Glomerular visceral epithelial cell (primary cell): Measurements from ENCODE around the gene NTPCR.
"Not testable (repeated sequence)": the region's sequence is repeated elsewhere in the genome, so short reads cannot be mapped to it uniquely, and the experiment has no call there.

ENCODE experiments used
- DNase-seq: peaks from one replicate; pipeline ENCODE4 v3.0.0-alpha.2; 2016; ENCODE audit errors: extremely low spot score

The NTPCR gene, protein sequence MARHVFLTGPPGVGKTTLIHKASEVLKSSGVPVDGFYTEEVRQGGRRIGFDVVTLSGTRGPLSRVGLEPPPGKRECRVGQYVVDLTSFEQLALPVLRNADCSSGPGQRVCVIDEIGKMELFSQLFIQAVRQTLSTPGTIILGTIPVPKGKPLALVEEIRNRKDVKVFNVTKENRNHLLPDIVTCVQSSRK

DNA sequence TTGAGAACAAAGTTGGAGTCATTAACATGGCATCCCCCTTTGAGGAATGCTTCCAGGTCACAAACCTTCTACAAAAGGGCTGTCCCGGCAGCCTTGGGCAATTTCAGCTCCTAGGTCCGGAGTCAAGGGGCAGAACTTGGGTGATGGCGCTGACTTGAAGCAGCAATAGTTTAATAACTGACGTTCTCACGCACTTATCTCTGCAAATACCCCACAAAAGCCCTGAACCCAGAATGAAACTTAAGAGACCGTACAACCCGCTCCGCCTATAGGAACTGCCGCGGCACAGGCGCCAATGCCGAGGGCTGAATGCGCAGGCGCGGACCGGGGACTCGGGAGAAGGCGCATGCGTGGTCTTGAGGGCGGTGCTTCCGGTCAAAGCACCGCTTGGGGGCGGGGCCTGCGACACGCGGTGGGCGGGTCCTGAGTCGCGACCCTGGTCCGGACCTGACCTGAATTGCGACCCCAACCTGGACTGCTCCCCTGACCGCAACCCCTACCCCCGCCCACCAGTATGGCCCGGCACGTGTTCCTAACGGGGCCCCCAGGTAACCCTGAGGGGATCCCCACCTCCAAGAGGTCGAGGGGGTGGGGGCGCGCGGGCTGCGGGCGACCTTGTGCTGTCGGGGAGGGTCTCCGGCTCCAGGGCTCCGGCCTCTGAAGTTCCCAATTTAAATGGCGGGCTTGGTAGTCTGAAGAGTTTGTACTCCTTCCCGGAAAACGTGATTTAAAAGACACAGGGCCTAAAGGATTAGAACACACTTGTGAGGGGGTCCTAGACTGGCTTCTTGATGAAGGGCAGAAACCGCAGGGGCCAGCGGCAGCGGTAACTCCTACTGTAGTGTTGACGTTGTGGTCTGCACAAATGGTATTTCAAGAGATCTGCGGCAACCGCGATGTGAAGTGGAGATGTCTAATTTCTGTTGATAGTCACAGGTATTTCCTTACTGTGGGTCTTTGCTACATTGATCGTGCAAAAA, at the start of gene NTPCR:
Gene NTPCR, plus strand, starts transcription at position 415 of the 980 bp plus-strand sequence. Its CDS starts 100 bp downstream, at position 515.
- peak; percentile 96 for DNase-seq

DNA sequence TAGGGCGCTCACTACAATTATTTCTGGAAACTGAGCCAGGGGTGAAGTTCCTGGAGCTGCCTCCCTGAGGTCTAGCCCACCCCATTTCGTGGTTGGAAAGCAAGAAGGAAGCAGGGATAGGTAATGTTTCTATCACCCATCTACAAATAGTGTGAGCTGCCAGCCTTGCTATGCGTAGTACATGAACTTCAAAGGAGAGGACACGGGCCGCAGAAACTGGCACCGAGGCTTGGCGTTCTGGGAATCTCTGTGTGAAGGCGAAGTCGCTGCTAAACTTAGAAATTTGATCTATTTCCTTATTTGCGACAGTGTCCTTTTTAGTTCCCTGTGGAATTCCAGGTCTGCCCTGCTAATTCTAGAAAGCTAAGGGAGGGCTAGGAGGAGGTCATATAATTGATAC, 49.6 kb upstream of the NTPCR start:
- no peak for DNase-seq

DNA sequence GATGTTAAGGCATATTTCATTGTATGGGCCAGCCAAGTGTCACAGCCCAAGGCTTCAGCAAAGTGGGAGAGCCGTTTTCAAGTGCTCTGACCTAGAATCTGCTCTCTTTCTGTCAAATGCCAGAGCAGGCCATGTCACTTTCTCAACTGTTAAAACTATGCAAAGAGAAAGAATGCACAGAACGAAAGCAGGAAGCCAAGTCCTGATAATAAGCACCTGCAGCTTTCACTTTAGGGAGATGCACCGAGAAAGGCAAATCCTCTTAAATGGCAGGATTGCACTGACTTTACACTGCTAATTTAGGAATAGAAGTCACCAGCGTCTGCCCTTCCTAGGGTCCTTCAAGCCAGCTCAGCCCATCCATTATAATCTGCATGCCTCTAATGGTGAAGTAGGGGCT, 49.2 kb upstream of the NTPCR start:
- no peak for DNase-seq

DNA sequence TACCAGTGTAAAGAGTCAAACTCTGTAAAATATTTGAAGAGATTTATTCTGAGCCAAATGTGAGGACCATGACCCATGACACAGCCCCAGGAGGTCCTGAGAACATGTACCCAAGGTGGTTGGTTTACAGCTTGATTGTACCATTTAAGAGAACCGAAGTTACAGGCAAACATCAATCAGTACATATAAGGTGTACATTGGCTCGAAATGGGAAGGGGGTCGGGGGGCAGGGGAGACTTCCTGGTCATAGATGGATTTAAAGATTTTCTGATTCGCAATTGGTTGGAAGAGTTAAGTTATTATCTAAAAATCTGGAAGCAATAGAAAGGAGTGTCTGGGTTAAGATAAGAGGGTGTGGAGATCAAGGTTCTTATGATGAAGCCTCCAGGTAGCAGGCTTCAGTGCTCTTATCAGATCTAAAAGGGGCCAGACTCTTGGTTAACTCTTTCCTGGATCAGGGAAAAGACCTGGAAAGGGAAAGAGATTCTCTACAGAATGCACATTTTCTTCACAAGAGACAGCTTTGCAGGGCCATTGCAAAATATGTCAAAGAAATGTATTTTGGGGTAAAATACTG, 47.5 kb upstream of the NTPCR start:
- DNase-seq: no peak

DNA sequence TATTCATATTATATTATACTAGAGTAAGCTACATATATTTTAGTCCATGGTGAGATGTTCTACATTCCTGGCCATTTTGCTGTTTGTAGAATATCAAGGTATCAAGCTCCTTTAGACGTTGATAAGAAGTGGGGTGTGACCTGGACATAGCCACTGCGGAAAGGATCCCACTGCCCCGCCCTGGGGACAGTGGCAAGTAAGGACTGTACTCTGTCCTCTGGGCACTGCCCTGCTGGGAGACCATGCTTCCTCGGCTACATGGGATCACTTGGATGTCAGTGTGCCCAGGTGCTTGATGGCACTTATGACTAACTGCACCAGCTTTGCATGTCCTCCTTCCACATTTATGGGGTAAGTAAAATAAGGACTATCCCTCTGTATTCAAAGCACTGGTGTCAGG, 46.3 kb upstream of the NTPCR start:
- no peak for DNase-seq

DNA sequence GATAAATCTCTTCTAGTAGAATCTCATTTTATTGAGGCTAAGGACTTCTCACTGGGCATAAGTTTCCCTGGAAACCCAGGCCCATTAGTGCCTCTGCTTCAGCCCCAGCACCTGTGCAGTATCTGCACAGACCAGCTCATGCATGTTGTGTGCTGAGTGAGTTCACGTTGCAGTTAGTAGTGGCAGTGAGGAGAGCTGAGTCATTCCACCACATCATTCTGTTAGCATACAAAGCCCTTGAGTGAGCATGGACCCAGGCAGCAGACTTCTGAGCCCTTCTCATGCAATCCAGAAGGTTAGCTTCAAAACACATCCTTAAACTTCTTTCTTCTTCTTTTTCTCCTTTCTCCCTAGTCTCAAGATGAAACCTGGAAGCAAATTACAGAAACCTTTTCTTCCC, 45.8 kb upstream of the NTPCR start:
- peak; percentile 76 for DNase-seq

DNA sequence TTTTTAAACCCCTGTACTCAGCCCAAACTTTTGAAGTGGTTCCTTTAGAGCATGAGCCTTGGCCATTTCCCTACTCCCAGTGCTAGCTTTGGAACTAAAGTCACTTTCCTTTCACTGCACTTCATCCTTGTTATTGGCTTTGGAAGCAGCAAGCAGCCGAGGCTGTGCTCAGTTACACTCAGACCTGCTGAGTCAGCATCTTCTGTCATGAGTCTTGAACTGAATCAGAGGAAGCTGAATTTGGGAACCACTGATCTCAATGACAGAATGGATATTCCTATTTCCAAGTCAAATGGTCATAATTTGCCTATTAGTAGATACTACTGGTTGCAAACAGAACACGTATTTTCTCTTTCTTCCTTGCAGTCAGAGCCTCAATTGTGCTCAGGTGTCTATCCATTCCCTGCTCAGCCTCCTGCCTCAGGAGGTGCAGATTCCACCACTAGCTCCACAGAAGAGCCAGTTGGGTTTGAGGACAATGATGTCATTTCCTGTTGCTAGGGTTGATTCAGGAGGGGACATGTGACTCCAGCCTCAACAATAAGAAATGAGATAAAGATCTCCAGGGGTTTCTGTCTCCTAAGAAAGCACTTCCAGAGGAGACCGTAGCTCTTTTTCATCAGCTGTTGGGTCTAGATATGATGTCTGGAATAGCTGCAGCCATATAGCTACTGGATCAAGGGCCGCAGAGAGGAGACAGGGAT, 44.9 kb upstream of the NTPCR start:
- no peak for DNase-seq

DNA sequence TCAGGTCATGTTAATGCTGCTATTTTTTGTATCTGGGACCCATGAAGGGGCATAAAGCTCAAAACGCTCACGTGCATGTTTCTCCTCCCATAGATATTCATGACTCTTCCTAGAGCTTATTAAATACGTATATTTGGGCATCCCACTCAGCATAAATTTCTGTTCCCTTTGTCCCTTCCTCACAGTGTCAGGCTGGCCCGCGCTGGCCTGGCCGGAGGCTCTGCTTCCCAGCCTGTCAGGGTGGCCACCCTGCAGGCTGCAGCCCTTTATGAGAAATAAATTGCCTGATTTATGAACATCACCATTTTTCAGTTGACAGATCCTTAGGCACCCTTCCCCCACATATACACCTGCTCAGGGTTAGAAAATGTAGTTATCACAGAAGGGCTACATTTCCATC, 44.0 kb upstream of the NTPCR start:
- no peak for DNase-seq

DNA sequence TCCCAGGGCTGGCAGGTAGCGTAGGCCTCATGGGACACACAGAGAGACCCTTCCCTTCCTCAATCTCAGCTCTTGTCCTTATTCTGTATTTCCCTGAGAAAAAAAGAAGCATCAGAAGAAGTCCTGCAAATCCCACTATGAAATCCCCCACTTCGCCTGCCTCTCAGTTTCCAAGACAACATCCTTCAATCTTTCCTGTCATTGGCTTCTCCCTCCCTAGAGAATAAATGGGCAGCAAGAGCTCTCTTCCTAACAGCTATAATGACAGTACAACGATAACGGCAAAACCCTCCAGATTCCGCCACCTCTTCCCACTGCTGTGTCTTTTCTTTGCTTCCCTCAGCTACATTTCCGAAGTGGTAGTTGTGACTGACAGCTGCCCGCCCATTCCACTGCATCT, 41.6 kb upstream of the NTPCR start:
- no peak for DNase-seq

DNA sequence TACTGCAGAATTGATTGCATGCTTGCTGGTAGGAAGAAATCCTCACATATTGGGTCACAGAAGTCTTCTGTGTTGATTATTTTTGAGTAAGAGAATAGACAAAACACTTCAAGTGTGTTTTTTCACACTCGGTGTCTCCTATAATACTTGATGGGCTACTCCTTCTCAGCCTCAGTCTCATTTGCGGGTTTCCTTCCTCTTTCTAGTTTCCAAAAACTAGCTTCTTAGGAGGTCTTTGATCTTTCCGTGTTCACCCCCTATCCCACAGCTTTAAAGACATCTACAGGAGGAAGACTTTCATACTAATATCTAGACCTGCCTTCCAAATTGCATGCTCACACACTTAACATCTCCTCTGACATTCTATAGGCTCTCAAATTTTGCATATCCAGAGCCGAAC, 40.7 kb upstream of the NTPCR start:
- DNase-seq: no peak

DNA sequence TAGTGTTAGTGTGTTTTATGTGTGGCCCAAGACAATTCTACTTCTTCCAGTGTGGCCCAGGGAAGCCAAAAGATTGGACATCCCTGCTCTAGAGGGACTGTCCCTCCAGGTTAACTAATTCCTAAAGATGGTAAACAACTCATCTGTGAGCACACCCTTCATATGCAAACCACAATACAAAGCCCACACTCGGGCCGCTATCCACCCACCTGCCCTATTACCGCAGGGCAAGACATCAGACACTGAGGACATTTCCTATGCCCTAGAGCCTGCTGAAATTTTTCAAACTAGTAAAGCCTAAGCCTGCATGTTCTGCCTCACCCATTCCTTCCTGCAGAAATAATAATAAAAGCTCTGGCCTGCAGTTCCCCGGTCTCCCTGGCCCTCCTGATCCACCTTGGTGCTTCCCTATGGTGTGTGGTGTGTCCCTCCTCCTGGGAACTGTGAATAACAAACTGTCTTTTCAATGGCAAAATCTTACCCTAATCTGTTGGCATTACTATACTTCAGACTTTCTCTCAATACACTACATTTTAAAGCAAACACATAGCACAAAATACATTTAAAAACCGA, 39.3 kb upstream of the NTPCR start:
- no peak for DNase-seq

DNA sequence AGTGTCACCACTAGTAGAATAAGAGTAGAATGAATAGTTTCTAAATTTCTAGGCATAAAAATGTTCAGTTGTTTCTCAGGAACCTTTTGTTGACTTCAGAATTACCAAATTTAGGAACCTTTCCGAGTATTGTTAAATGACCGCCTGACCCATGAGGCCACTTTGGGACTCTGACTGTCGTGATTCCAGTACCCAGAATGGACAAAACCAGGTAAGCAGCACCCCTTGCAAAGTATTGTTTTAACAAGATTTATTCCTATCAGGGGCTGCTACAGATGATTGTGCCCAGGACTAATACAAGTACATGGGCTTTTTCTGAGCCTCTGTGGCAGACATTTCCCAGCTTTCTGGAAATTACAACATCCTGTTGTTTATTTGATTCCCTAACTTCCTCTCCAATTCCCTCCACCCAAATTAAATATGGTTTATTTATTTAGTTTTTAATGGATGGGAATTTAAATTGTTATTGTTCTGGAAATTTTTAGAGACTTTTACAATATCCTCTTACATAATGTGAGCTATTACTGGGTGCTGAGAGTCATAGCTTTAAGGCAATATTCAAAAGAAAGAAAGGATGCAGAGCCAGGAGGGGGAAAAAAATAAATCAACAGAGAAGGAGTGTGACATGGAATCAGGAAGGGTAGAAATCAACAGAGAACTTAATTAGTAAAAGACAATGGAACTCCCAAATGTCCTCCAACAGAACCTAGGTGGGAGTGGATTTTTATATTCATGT, 37.4 kb upstream of the NTPCR start:
- no peak for DNase-seq

DNA sequence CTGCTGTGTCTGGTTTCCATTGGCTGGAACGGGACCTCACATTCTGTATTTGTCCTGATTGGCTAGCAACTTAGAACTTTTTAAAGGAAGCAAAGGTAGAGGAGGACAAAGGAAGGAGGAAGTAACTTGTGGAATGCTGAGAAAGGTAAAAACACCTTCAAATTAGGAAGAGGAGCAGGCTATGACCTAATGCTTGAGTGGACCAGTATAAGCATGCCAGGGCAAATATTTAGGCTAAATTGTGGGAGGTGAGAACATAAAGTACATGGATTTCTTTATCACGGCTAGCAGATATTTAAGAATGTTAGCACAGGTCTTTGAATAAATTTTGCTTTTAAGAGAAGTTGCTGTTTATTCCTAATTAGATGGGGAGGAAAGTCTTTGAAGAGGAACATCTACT, 36.1 kb upstream of the NTPCR start:
- not testable (repeated sequence) for DNase-seq

DNA sequence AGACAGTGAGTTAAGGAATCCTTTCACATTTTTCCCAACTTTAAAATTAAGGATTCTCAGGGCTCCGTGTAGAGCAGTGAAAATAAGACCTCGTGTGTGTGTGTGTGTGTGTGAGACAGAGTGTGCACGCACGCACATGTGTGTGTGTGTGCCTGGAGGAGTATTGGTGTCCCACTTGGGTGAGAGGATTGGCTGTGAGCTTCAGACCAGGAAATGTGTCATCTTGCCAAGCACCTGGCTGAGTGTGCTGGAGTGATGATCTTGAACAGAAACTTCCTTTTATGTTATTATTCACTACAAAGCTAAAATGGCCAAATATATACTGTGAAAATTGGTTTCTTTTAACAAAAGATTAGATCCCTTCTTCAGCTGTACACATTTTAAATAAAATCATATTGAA, 35.2 kb upstream of the NTPCR start:
- no peak for DNase-seq

DNA sequence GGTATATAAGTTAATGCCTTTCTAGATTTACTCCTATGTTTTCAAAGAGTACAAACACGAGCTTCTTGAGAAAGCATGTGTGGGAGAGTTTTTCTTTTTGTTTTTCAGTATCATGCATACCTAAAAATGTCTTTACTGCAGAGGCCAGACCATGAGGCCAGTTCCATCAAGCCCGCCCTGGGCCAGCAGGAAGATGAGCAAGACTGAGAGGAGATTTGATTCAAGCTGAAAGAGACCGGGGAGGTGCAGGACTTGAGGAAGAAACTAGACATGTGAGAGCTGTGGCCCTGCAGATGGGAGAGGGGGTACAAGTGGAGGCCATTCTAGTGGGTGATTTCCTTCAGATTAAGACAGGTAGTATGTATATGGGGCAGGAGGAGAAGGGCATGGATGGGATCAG, 33.4 kb upstream of the NTPCR start:
- no peak for DNase-seq

DNA sequence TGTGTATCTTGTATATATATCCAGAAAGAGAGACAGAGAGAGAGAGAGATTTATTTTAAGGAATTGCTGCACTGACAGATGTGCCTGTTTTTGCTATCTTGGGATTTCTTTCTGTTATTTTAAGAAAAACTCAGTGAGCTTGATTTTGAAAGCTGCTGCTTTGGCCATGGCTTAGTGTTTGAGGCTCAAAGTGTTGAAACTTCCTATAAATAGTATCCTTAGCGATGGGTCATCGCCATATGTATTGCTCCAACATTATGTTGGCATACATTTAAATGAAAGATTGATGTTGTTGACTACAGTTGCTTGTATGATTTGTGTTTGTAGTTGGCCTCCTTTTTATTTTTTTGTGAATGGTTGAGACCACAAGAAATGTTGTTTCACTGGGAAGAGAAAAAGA, 29.0 kb upstream of the NTPCR start:
- DNase-seq: no peak

DNA sequence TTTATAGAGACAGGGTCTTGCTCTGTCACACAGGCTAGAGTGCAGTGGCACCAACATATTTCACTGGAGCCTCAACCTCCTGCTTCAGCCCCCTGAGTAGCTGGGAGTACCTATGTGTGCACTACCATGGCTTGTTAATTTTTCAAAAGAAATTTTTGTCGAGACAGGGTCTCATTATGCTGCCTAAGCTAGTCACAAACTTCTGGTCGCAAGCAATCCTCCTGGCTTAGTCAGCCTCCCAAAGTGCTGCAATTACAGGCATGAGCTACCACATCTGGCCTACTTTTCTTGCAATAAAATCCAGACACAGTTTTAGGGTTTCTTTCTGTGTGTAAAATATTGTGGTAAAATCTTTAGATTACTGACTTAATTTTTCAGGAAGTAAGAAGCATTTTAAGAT, 27.9 kb upstream of the NTPCR start:
- peak; percentile 50 for DNase-seq

DNA sequence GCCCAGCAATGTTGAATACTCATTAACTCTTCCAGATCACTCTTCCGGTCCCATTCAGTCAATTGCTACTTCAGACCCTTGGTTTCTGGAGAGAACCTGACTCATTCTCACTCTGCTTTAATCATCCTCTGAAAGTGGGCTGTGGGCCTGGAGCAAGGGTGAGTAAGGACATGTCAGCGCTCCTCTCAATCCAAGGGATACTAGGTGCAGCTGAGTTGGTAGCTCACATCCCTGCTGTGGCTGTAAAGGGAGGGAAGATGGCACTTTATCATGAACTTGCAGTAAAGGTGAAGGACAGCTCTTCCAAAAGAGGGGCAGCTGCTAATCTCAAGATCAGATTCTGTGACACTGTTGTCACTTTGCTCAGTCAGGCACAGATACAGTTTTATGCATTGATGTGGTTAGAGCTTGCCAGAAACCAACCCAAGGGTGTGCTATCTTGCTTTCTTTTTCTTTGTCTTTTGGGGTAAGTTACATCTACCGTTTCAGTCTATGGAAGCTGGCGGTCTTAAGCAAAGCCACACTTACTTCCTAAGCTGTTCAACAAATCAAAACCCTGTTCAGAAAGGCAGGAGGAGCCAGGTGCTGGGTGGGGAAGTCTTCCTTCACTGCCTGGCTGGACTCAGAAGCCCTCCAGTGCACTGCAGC, 26.5 kb upstream of the NTPCR start:
- peak; percentile 86 for DNase-seq

DNA sequence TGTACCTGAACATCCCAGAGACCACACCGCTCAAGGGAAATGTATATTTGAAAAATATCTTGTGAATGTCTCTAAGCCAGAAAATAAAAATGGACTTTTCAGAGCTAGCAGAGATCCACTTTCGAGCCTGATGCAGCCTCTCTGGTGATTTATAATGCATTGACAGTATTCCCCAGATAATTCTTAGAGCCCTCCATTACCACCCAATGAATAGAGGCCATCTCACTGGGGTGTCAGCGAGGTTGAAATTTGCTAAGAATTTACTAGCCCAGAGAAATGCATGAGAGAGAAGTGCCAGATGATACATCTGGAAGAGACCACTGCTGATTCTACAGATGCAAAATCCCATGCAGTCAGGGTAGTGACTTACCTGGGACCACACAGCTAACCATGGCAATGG, 25.5 kb upstream of the NTPCR start:
- DNase-seq: no peak

DNA sequence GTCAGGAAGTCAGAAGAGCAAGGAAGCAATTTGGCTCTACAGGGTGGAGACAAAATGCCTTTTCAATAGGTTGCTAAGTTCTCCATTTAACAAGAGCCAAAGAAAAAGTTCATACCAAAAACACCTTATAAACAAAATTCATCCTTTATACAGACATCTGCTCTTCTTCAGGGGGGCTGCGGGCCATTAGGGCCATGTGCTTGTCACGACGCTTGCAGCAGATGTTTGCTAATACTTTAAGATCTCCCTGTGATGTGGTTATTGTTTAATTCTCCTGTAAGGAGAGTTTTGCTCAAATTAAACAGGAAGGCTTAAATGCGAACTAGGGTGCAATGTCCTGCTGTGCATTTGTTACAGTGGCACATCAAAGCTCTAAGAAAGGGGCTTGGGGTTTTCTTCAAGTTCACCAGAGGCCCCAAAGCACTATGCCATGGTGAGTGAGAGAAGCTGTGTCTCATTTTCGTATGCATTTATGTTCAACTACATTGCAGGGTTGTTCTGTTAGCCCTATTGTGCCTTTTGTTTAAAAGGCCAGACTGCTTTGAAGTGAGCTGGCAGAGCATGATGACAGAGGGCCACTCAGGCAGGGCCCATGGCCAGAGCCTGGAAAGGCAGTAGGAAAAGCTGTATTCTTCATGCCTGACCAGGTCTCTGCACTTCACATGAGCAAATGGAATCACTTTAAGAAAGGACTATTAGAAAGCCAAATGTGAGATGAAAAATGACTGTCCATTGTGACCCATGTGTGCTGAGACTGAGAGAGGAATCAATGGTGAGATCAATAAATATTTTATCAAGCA, 24.8 kb upstream of the NTPCR start:
- peak; percentile 25 for DNase-seq
